BLaER1 (cell line): ENCODE data around the gene MEPE.

Experiments used
- H3K27ac ChIP-seq: shearing (Covaris generic); formaldehyde crosslinking; 2 replicates; pipeline ENCODE4 v1.8.1; 2022
- H3K27me3 ChIP-seq: shearing (Covaris generic); formaldehyde crosslinking; 2 replicates; pipeline ENCODE4 v1.8.1; 2022
- H3K36me3 ChIP-seq: shearing (Covaris generic); formaldehyde crosslinking; 2 replicates; pipeline ENCODE4 v1.8.1; 2022
- H3K4me1 ChIP-seq: shearing (Covaris generic); formaldehyde crosslinking; 2 replicates; pipeline ENCODE4 v1.8.1; 2022
- H3K4me2 ChIP-seq: shearing (Covaris generic); formaldehyde crosslinking; 2 replicates; pipeline ENCODE4 v1.8.1; 2022
- H3K4me3 ChIP-seq: shearing (Covaris generic); formaldehyde crosslinking; 2 replicates; pipeline ENCODE4 v1.8.1; 2022
- H3K9ac ChIP-seq: shearing (Covaris generic); formaldehyde crosslinking; 2 replicates; pipeline ENCODE4 v1.8.1; 2022
- H3K9me3 ChIP-seq: shearing (Covaris generic); formaldehyde crosslinking; 2 replicates; pipeline ENCODE4 v1.8.1; 2022
- H4K20me1 ChIP-seq: shearing (Covaris generic); formaldehyde crosslinking; 2 replicates; pipeline ENCODE4 v1.8.1; 2022
- Cebpa-rat ChIP-seq: shearing (Covaris generic); IDR thresholded peaks from 2 replicates; pipeline ENCODE4 v1.8.1; 2022

MEPE gene

GRCh38 chr4:87807402-87807801, 25.4 kb upstream of the MEPE start:
- Histone ChIP-seq H3K9ac (no peak overlapping the region), H3K27ac (no peak overlapping the region), H3K4me2 (no peak overlapping the region), H3K4me3 (no peak overlapping the region), H3K27me3 (no peaks in the 10 kb centered on the region), H4K20me1 (no peaks in the 10 kb centered on the region), H3K4me1 (no peaks in the 10 kb centered on the region), H3K9me3 (no peaks in the 10 kb centered on the region), H3K36me3 (no peaks in the 10 kb centered on the region)
- TF ChIP-seq Cebpa-rat = no peak

GRCh38 chr4:87811977-87812376, 20.8 kb upstream of the MEPE start:
- no peak overlapping the region for H3K4me2 ChIP-seq
- no peak overlapping the region for H3K27ac ChIP-seq
- TF ChIP-seq Cebpa-rat = no peak
- no peaks in the 10 kb centered on the region for H4K20me1 ChIP-seq
- no peaks in the 10 kb centered on the region for H3K27me3 ChIP-seq
- no peak overlapping the region for H3K9ac ChIP-seq
- H3K36me3 ChIP-seq = no peaks in the 10 kb centered on the region
- H3K4me1 ChIP-seq = no peaks in the 10 kb centered on the region
- H3K4me3 ChIP-seq = no peak overlapping the region
- H3K9me3 ChIP-seq = no peaks in the 10 kb centered on the region

- H3K27ac ChIP-seq = no peak overlapping the region
- no peak for TF ChIP-seq Cebpa-rat
- H3K9me3 ChIP-seq = no peaks in the 10 kb centered on the region
- H4K20me1 ChIP-seq = no peaks in the 10 kb centered on the region
- H3K27me3 ChIP-seq = no peaks in the 10 kb centered on the region
- H3K4me3 ChIP-seq = no peak overlapping the region
- H3K36me3 ChIP-seq = no peaks in the 10 kb centered on the region
- H3K9ac ChIP-seq = no peak overlapping the region
- H3K4me1 ChIP-seq = no peaks in the 10 kb centered on the region
- H3K4me2 ChIP-seq = no peak overlapping the region
Observed at GRCh38 chr4:87819281-87819919, 13.4 kb upstream of the MEPE start.

- Histone ChIP-seq H3K4me3 (no peak overlapping the region), H3K9ac (no peak overlapping the region), H3K4me2 (no peak overlapping the region), H3K4me1 (no peaks in the 10 kb centered on the region), H3K27me3 (no peaks in the 10 kb centered on the region), H4K20me1 (no peaks in the 10 kb centered on the region), H3K27ac (no peak overlapping the region), H3K36me3 (no peaks in the 10 kb centered on the region), H3K9me3 (no peaks in the 10 kb centered on the region)
- TF ChIP-seq Cebpa-rat = no peak
Observed at GRCh38 chr4:87823200-87823599, 9.6 kb upstream of the MEPE start.

GRCh38 chr4:87823724-87824123, 9.0 kb upstream of the MEPE start:
- no peak for TF ChIP-seq Cebpa-rat
- H3K4me3 ChIP-seq = no peak overlapping the region
- H3K4me2 ChIP-seq = no peak overlapping the region
- no peaks in the 10 kb centered on the region for H3K27me3 ChIP-seq
- no peaks in the 10 kb centered on the region for H3K36me3 ChIP-seq
- no peak overlapping the region for H3K9ac ChIP-seq
- H3K27ac ChIP-seq = no peak overlapping the region
- H3K4me1 ChIP-seq = no peaks in the 10 kb centered on the region
- no peaks in the 10 kb centered on the region for H4K20me1 ChIP-seq
- no peaks in the 10 kb centered on the region for H3K9me3 ChIP-seq

- Histone ChIP-seq H3K36me3 (no peaks in the 10 kb centered on the region), H3K9me3 (no peaks in the 10 kb centered on the region), H3K27ac (no peak overlapping the region), H3K4me3 (no peak overlapping the region), H3K4me1 (no peaks in the 10 kb centered on the region), H4K20me1 (no peaks in the 10 kb centered on the region), H3K9ac (no peak overlapping the region), H3K4me2 (no peak overlapping the region), H3K27me3 (no peaks in the 10 kb centered on the region)
- TF ChIP-seq Cebpa-rat = no peak
Observed at GRCh38 chr4:87824352-87824751, 8.4 kb upstream of the MEPE start.

GRCh38 chr4:87834401-87834800, 1.6 kb downstream of the MEPE start:
- no peak overlapping the region for H3K27ac ChIP-seq
- H3K9me3 ChIP-seq = no peaks in the 10 kb centered on the region
- H3K4me1 ChIP-seq = no peaks in the 10 kb centered on the region
- no peak overlapping the region for H3K4me2 ChIP-seq
- no peaks in the 10 kb centered on the region for H3K36me3 ChIP-seq
- H3K9ac ChIP-seq = no peak overlapping the region
- no peak overlapping the region for H3K4me3 ChIP-seq
- no peak for TF ChIP-seq Cebpa-rat
- no peaks in the 10 kb centered on the region for H3K27me3 ChIP-seq
- H4K20me1 ChIP-seq = no peaks in the 10 kb centered on the region

- no peak overlapping the region for H3K9ac ChIP-seq
- H3K27ac ChIP-seq = no peak overlapping the region
- no peak overlapping the region for H3K4me3 ChIP-seq
- H3K9me3 ChIP-seq = no peaks in the 10 kb centered on the region
- H3K4me1 ChIP-seq = no peaks in the 10 kb centered on the region
- H3K4me2 ChIP-seq = no peak overlapping the region
- no peaks in the 10 kb centered on the region for H3K36me3 ChIP-seq
- no peak for TF ChIP-seq Cebpa-rat
- no peaks in the 10 kb centered on the region for H4K20me1 ChIP-seq
- H3K27me3 ChIP-seq = no peaks in the 10 kb centered on the region
Observed at GRCh38 chr4:87835197-87835596, 2.4 kb downstream of the MEPE start.

- H3K9me3 ChIP-seq = no peaks in the 10 kb centered on the region
- H3K9ac ChIP-seq = no peak overlapping the region
- no peaks in the 10 kb centered on the region for H3K36me3 ChIP-seq
- H3K27me3 ChIP-seq = no peaks in the 10 kb centered on the region
- H3K4me3 ChIP-seq = no peak overlapping the region
- no peaks in the 10 kb centered on the region for H4K20me1 ChIP-seq
- no peak overlapping the region for H3K4me2 ChIP-seq
- no peak overlapping the region for H3K27ac ChIP-seq
- TF ChIP-seq Cebpa-rat = no peak
- H3K4me1 ChIP-seq = no peaks in the 10 kb centered on the region
Observed at GRCh38 chr4:87835743-87836142, 3.0 kb downstream of the MEPE start.

- Histone ChIP-seq H4K20me1 (no peaks in the 10 kb centered on the region), H3K9ac (no peak overlapping the region), H3K4me2 (no peak overlapping the region), H3K27me3 (no peaks in the 10 kb centered on the region), H3K36me3 (no peaks in the 10 kb centered on the region), H3K4me1 (no peaks in the 10 kb centered on the region), H3K9me3 (no peaks in the 10 kb centered on the region), H3K4me3 (no peak overlapping the region), H3K27ac (no peak overlapping the region)
- no peak for TF ChIP-seq Cebpa-rat
Observed at GRCh38 chr4:87838205-87838604, 5.4 kb downstream of the MEPE start.
